NOMO-1 treated with DMSO at 0.1 percent for 48 hours (cell line): ENCODE measurements around the gene NANOS2.

ENCODE experiments used
- DNase-seq: peaks from one replicate; lab custom pipeline; 2025; ENCODE audit not compliant: unreplicated experiment; lab: John Stamatoyannopoulos, UW

NANOS2 gene

DNA sequence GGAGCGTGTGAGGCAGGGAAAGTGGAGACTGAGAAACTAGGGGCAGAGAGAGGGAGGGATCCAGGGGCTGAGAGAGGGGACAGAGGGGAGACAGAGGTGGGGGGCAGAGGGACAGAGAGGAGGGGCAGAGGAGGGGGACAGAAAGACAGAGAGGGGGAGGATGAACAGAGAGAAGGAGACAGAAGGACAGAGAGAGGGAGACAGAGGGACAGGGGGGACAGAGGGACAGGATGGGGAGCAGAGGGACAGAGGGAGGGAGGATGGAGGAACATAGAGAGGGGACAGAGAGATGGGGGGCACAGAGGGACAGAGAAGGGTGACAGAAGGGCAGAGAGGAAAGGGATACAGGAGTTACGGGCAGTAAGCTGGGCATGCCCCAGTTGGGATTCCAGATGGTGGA, 14.7 kb upstream of the NANOS2 start:
- DNase-seq: no peak

DNA sequence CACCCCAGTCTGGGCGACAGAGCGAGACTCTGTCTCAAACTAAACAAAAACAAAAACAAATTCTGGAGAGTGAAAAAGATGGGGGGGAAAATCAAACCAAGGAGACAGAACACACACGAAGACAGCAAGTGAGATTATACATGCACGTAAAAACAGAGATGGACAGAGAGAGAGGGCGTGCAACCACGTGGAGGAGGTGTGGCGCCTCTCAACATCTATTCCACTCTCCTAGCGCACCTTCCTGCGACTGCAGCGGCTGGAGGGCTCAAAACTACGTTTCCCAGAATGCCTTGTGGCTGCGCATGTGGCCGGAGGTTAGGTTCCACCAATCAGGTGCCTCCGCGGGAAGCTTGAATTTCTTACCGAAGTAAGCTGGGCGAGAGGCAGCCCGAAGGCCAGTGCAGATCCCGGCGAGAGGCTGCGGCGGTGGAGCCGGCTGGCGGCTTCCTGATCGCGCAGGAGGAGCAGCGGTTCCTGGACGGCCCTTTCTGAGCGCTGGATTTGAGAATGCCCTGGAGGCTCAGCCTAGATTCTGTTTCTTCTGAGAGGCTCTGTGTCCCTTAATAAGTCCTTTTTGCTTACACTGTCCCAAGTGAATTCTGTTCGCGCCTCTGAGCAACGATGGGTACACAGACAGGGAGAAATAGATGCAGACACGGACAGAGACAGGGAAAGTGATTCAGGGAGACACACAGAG, 13.1 kb upstream of the NANOS2 start:
- peak; percentile 82 for DNase-seq

DNA sequence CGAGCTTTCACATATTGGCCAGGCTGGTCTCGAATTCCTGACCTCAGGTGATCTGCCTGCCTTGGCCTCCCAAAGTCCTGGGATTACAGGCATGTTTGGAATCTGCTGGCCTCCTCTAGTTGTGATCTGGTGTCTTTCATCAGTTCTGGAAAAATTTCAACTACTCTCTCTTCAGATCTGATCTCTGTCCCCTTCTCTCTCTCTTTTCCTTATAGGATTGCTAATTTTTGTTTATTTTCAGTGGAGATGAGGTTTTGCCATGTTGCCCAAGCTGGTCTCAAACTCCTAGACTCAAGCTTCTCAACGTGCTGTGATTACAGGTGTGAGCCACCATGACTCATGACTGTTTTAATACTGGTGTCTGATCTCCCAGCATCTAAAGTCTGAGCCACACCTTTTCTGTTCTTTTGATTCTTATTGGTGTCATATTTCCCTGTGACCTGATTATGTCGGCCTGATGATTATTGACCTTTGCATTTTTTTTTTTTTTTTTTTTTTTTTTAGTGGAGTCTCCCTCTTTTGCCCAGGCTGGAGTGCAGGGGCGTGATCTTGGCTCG, 10.4 kb upstream of the NANOS2 start:
- DNase-seq: no peak

DNA sequence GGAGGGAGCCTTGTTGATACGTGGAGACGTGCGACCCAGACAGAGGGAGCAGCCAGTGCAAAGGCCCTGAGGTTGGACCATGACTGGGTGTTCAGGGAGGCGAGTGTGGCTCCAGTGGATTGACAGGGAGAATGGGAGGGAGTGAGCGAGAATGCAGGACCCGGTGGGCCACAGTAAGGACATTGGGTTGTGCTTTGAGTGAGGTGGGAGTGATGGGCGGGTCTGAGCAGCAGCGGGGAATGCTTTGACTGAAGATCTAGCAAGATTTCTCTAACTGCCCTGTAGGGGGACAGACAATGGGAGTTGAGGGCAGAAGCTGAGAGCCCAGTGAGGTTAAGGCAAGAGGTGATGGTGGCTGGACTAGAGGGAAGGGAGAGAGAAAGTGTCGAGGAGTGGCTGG, 7.7 kb upstream of the NANOS2 start:
- DNase-seq: no peak

DNA sequence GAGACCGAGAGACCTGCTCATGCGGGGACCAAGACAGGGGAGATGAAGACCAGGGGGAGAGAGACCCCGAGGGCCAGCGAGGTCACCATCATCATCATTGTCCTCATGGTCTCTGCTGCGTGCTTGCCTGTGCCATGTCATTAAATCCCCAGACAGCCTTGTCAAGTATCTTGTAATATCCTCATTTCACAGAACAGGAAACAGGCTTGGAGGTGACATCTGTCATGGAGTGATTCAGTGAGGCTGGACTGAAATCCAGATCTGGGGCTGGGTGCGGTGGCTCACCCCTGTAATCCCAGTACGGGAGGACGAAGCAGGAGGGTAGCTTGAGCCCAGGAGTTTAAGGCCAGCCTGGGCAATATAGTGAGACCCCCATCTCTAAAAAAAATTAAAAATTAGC, 5.9 kb upstream of the NANOS2 start:
- DNase-seq: peak; percentile 41

DNA sequence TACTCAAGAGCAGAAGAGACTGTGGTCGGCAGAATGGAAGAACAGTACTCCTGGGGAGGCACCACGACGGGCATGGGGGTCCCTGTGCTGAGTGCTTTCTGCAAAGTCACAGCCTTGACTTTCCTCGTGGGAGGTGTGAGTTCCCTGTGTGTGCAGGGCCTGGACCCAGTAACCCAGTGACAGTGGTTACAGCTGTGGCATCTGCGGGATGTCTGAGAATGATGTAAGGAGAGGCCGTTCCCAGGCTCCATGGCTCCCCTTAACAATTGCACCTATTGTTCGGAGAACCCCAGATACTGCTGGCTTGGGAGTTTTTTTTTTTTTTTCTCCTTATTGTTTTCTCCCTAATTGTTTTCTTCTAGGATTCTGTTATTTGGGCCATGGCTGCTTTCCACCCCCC, 5.1 kb upstream of the NANOS2 start:
- DNase-seq: no peak

DNA sequence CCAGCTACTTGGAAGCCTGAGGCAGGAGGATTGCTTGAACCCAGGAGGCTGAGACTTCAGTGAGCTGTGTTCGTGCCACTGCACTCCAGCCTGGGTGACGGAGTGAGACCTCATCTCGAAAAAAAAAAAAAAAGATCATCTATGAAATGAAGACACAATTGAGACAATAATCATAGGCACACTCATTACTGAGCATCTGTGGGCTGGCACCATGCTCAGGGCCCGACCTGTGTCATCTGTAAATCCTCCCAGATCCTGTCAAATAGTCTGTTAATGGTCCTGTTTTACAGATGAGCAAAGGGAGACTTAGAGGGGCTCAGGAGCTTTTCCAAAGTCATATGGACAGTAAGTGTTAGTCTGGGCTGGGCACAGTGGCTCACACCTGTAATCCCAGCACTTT, 4.1 kb upstream of the NANOS2 start:
- DNase-seq: no peak

DNA sequence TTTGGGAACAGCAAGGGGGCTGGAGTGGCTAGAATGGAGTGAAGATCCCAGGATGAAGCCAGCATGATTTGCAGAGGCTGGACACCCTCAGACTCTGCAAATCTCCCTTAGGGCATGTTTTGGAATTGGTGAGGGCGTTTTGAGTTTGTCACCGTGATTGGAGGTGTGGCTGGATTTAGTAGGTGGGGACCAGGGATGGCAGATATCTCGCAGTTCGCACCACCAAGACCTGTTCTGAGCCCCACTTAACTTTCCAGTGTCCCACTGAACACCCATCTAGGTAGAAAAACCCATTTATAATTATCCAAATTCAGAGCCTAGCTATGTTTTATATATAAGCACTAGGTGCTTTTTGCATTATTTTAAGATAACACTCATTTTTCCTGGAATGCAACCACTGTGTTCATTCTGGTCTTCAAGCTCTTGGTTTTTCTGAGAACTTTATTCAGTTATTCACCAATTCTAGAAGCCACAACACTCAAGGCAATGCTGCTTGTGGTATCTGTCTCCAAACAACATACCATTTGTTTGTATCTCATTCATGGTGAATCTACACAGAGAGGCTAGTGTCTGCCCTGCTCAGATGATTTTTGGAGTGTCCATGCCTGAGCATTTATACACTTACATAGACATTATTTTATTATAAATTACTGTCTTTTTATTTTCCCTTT, 3.0 kb upstream of the NANOS2 start:
- no peak for DNase-seq

DNA sequence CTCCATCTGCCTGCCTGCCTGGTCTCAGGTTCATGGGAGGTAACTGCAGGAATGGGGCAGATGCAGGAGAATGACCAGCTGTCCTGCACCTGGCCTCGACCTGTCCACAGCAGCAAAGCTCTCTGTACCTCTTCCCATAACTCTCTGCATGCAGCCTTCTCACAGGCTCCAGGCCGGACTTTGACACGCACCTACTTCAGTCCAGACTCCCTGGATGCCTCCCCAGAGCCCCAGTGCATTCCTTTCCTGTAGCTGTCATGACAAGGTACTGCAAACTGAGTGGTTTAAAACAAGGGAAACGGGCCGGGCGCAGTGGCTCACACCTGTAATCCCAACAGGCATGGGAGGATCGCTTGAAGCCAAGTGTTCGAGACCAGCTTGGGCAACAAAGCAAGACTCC, 3.3 kb downstream of the NANOS2 start:
- no peak for DNase-seq

DNA sequence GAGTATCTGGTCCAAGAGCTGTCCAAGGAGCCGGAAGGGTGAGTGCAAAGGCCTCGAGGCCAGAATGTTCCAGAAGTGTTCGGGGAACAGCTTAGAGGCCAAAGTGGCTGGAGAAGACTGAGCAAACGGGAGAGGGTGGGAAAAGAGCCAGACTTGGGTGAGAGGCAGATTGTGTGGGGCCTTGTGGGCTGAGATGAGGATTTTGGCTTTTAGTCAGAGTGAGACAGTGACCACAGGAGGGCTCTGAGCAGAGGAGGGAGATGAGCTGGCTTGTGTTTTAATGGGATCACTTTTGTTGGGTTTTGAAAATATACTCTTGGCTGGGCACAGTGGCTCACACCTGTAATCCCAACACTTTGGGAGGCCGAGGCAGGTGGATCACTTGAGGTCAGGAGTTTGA, 5.6 kb downstream of the NANOS2 start:
- DNase-seq: no peak

DNA sequence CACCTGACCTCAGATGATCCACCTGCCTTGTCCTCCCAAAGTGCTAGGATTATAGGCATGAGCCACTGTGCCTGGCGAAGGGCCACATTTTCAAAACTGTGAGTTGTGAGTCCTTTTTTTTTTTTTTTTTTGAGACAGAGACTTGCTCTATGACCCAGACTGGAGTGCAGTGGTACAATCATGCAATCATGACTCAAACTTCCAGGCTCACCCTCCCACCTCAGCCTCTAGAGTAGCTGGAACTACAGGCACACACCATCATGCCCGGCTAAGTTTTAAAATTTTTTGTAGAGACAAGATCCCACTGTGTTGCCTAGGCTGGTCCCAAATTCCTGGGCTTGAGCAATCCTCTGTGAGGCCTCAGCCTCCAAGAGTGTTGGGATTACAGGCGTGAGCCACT, 8.4 kb downstream of the NANOS2 start:
- DNase-seq: no peak

DNA sequence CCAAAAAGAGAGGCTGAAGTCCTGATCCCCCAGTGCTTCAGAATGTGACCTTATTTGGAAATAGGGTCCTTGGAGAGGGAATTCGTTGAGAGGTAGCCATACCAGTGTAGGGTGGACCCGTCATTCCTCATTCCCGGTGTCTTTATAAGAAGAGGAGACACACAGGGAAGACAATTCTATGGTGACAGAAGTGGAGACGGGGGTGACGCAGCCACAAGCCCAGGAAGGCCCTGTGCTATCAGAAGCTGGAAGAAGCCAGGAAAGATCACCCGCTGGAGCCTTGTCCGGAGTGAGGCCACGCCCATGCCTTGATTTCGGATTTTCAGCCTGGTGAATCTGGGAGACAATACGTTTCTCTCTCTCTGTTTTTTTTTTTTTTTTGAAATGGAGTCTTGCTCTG, 9.6 kb downstream of the NANOS2 start:
- no peak for DNase-seq

DNA sequence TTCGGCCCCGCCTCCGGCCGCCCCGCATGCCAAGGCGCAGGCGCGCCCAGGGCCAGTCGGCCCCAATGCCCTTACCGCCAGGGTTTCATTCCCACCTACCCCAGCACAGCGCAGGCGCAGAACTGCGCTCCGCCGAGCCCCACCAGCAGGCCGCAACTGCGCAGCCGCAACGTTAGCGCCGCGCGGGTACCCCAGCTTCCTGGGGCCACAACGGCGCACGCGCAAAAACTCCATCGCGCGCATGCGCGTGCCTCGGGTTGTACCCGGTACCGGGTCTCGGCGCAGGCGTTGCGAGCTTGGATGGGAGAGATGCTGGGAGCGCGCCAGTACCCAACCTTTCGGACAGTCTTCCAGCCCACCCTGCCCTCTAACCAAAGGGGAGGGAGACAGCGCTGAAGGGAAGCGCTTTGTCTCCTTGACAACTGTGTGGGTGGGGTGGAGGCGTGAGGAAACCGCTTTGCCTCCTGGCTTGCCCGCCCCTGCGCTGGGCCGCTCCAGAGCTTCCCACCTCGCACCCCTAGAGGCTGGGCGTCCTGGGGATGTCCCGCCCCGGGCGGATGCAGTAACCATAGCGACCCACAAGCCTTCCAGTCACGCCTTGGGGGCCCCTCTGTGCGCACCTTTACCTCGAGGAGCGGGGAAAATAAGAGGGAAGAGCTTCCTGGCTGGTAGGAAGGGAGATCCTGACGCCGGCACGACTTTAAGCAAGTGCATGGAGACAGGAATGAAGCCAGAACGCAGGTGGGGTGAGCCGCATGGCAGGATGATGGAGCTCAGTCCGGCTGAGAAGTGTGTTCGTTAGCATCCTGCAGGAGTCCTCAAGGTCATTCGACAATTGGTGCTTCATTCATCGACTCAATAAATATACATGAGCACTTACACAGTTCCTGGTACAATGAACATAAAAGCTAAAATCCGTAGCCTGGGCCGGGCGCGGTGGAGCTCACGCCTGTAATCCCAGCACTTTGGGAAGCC, 11.6 kb downstream of the NANOS2 start:
- DNase-seq: peak; percentile 91

DNA sequence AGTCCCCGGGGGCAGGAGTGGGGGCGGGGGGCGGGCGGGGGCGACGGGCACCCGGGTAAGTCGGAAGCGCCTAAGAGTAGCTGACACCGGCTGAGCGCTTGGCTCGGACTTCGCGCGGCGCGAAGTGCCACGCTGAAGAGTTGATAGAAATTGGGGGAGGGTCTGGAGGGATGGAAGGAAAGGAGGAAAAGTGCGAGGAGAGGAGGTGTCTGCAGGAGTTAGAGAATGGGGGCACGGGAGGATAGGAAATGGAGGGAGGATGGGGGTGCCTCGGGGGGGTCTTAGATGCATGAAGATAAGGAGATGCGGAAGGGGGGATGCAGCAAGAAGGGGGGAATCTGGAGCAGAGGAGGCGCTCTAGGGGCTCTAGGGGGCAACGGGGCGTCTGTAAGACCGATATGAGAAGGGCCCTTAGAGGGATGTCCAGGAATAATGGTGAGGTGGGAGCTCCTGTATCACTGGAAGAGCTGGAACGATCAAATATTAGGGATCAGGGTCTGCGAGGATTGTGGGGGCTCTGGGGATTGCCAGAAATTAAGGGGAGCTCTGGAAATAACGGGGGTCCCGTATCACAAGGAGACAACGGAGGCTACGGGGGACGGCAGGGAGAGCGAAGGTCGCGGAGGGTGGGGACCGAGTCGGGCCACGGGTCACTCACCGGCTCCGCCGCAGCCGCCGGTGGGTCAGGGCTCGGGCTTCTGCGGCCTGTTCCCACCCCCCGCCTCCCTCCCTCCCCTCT, 12.5 kb downstream of the NANOS2 start, which contains the start of gene MYPOP:
MYPOP (minus strand) TSS at position 702 of the 739 bp plus-strand sequence. CDS start 840 bp downstream, outside the sequence.
- DNase-seq: no peak

DNA sequence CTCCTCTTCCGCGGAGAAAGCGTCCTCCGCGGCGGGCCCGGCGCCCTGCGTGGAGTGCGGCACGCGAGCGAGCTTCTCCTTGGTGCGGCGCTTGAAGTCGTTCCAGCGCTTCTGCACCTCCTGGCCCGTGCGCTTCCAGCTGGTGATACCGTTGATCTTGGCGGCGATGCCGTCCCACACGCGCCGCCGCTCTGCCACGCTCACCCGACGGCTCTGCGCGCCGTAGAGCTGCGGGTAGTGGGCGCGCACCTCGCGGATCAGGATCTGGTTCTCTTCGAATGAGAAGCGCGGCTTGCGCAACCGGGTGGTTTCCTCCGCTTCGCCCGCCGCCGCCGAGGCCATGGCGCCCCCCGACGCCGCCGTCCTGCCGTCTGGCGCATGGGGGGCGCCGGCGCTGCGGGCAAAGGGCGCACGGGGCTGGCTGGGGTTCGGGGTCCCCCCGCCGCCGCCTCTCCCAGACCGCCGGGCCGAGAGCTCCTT, 13.1 kb downstream of the NANOS2 start:
- peak; percentile 72 for DNase-seq

DNA sequence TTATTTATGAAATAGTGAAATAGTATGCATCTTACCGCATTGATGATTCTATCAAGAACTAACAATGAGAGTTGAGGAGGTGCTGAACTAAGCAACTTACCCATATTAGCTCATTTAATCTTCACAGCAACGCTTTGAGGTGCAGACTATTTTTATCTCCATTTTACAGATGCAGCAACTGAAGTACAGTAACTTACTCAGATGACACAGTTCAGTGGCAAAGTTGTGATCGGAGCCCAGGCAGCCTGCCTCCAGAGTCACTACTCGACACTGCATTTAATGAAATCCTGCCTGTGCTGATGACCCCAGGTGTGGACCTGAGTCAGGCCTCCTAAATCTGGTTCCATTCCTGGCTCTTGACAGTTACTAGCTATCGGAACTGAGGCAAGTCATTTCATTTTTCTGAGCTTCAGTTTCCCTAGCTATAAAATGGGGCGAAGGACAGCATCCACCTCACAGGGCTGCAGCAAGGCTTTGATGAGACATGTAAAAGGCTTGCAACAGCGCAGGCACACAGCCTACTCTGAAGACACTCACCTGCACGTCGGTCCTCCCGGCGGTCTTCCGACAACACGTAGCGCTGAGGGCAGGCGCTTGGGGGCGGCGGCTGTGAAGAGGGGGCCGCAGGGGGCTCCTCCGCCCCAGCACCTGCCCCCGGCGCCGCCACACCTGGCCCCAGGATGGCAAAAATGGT, 13.7 kb downstream of the NANOS2 start:
- DNase-seq: no peak

DNA sequence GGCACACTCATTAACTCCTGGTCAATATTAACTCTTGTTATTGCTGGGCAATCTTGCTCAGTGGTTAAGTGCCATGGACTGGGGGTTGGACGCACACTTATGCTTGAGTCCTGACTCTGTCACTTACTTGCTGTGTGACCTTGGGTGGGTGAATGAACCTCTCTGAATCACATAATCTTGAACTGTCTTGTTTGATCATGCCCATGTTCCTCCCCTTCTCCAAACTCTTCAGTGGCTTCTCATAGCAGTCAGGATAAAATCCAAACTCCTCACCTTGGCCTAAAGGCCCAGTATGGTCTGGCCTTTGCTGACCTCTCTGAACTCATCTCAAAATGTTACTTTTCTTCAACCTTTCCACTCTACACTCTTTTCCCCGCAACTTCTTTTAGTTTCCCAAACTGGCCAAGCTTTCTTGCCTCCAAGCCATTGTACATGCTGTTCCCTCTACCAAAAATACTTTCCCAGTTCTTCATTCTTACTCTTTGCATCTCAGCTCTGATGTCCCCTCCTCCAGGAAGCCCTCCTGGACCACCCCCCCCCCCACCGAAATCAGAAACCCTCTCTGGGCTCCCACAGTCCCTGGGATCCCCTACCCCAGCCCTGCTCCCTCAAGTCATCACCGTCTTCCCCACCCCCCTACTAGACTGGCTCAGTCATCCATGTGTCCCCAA, 14.5 kb downstream of the NANOS2 start:
- no peak for DNase-seq

DNA sequence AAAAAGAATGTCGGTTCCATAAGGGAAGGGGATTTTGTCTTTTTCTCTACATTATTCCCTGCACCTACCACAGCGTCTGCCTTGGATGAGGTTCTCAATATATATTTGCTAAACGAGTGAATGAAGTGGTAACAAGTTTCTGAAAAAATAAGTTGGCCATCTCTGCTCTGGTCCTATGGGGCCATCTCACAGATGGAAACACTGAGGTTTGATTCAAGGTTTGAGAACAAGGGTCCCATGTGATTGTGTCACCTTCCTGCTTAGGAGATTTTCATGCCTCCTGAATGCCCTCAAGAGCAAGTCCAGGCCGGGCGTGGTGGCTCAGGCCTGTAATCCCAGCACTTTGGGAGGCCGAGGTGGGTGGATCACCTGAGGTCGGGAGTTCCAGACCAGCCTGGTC, 15.3 kb downstream of the NANOS2 start:
- no peak for DNase-seq

DNA sequence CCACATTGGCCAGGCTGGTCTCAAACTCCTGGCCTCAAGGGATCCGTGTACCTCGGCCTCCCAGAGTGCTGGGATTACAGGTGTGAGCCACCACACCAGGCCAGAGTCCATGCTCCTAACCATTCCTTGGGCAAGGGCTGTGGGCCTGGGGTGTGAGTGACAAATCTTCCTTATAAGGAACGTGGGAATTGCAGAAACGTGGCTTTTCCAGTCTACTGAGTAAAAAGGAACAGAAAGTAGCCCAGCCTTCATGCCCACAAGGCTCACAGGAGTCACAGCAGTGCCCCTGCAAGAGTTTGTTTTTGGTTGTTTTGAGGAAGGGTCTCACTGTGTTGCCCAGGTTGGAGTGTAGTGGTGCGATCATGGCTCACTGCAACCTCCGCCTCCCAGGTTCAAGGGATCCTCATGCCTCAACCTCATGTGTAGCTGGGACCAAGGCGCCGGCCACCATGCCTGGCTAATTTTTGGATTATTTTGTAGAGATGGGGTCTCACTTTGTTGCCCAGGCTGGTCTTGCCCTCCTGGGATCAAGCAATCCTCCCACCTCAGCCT, 17.2 kb downstream of the NANOS2 start:
- DNase-seq: no peak
